IPS-18c (cell line): ENCODE data around the gene SERF2.
"Not testable (repeated sequence)": the region's sequence is repeated elsewhere in the genome, so short reads cannot be mapped to it uniquely, and the experiment has no call there.

ENCODE experiments used
- H3K4me3 ChIP-seq: 2 replicates; pipeline ENCODE4 v1.7.0; 2013; ENCODE audit warnings: low read depth, mild to moderate bottlenecking, low read length, moderate library complexity; ENCODE audit not compliant: insufficient read depth
- H3K9me3 ChIP-seq: one replicate; pipeline ENCODE4 v1.6.1; 2013; ENCODE audit warnings: mild to moderate bottlenecking, low read length, moderate library complexity; ENCODE audit not compliant: control insufficient read depth, insufficient read depth

Gene SERF2

GRCh38 chr15:43791993-43792760, at the start of gene SERF2:
TSS of gene SERF2 (plus strand) at chr15:43792320. CDS start at chr15:43792377, 57 bp downstream.
- peak within 1 kb of the TSS; percentile 100 for H3K4me3 ChIP-seq

GRCh38 chr15:43746245-43746902, 45.7 kb upstream of the SERF2 start, which contains the start of gene PDIA3:
TSS of gene PDIA3 (plus strand) at chr15:43746438. CDS start at chr15:43746540, 102 bp downstream.
- not testable (repeated sequence) for H3K9me3 ChIP-seq
- peak within 1 kb of the TSS; percentile 75 for H3K4me3 ChIP-seq

More at GRCh38 chr15:43791993-43792760, at the start of gene SERF2:
- H3K9me3 ChIP-seq, result no peaks in the 10 kb centered on the region

- H3K4me3 ChIP-seq, result peak overlapping the region; percentile 75
- not testable (repeated sequence) for H3K9me3 ChIP-seq
These were observed 45.2 kb upstream of the SERF2 start for GRCh38 chr15:43746903-43747309.

GRCh38 chr15:43748376-43748775, 43.7 kb upstream of the SERF2 start:
- no peak overlapping the region for H3K4me3 ChIP-seq
- no peaks in the 10 kb centered on the region for H3K9me3 ChIP-seq

- Histone ChIP-seq H3K4me3 (no peak overlapping the region), H3K9me3 (no peaks in the 10 kb centered on the region)
These were observed 42.3 kb upstream of the SERF2 start for GRCh38 chr15:43749690-43750345.

GRCh38 chr15:43751885-43752284, 40.2 kb upstream of the SERF2 start:
- Histone ChIP-seq H3K4me3 (no peak overlapping the region), H3K9me3 (no peaks in the 10 kb centered on the region)

GRCh38 chr15:43762824-43763223, 29.3 kb upstream of the SERF2 start:
- Histone ChIP-seq H3K4me3 (no peak overlapping the region), H3K9me3 (no peaks in the 10 kb centered on the region)

GRCh38 chr15:43763819-43764446, 28.2 kb upstream of the SERF2 start:
- Histone ChIP-seq H3K4me3 (no peak overlapping the region), H3K9me3 (no peaks in the 10 kb centered on the region)

GRCh38 chr15:43769584-43770228, 22.4 kb upstream of the SERF2 start:
- Histone ChIP-seq H3K9me3 (no peaks in the 10 kb centered on the region), H3K4me3 (no peak overlapping the region)

GRCh38 chr15:43771816-43772215, 20.3 kb upstream of the SERF2 start:
- H3K9me3 ChIP-seq, result no peaks in the 10 kb centered on the region
- no peak overlapping the region for H3K4me3 ChIP-seq

- Histone ChIP-seq H3K4me3 (no peak overlapping the region), H3K9me3 (no peaks in the 10 kb centered on the region)
These were observed 19.5 kb upstream of the SERF2 start for GRCh38 chr15:43772624-43773023.

GRCh38 chr15:43774062-43774461, 18.1 kb upstream of the SERF2 start:
- Histone ChIP-seq H3K9me3 (no peaks in the 10 kb centered on the region), H3K4me3 (no peak overlapping the region)

GRCh38 chr15:43775411-43775965, 16.6 kb upstream of the SERF2 start:
- no peaks in the 10 kb centered on the region for H3K9me3 ChIP-seq
- H3K4me3 ChIP-seq, result peak overlapping the region; percentile 87; the same call in 1 of the 2 replicates

GRCh38 chr15:43776101-43776717, 15.9 kb upstream of the SERF2 start:
- Histone ChIP-seq H3K4me3 (peak overlapping the region; percentile 87), H3K9me3 (no peaks in the 10 kb centered on the region)

- Histone ChIP-seq H3K4me3 (peak within 1 kb of the TSS; percentile 87), H3K9me3 (no peaks in the 10 kb centered on the region)
These were observed 15.3 kb upstream of the SERF2 start, which contains the start of gene ELL3 for GRCh38 chr15:43776718-43777266. TSS of gene ELL3 (minus strand) at chr15:43776966. CDS start at chr15:43776901, 65 bp downstream.
